Measurements from ENCODE around the gene IL15RA.
A peak's percentile ranks its signal among the peaks of the same experiment; 100 is the strongest.
"Not testable (repeated sequence)": the region's sequence is repeated elsewhere in the genome, so short reads cannot be mapped to it uniquely, and the experiment has no call there.

IL15RA gene

GRCh38 chr10:6005856-6006395 is 28.6 kb upstream of the IL15RA start:
- no peak for DNase-seq

GRCh38 chr10:6005161-6005804 is 27.9 kb upstream of the IL15RA start:
- DNase-seq, result not testable (repeated sequence)

GRCh38 chr10:6002809-6003510 is 25.6 kb upstream of the IL15RA start:
- DNase-seq, result no peak

GRCh38 chr10:5999440-6000165 is 22.3 kb upstream of the IL15RA start:
- no peak for DNase-seq

DNA sequence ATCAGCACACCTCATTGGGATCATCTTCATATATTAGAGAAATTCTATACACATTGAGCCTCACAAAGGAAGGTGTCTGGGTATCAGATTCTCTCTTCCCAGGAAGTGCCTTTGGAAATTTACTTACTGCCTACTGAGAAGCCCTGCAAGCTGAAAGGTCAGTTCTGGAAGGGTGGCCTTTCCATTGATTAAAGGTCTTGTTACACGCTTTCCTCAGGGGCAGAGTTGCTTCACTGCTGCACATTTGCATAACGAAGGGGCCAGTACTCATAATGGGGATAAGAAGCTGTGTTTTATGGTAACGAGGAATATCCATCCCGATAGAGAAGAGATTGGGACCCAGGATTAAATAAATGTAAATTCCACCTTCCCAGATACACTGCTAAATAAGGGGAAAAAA is 19.4 kb upstream of the IL15RA start:
- DNase-seq, result no peak

- no peak for DNase-seq
These were observed 15.1 kb upstream of the IL15RA start for GRCh38 chr10:5992398-5992797.

DNA sequence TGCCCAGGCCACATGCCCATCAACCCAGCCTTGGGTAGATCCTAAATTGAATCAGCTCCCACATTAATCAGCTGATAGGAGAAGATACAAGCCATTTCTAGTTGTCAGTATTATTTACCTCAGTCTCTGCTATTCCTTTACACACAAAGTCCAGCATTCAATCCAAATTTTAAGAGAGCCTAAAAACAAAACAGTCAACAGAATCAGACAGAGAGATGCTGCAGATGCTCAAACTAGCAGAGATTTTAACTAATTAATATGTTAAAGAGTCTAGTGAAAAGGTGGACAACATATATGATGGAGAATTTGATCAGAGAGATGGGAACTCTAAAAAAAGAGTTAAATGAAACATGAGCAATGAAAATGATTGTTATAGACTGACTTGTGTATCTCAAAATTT is 14.4 kb upstream of the IL15RA start:
- no peak for DNase-seq

- DNase-seq, result no peak
These were observed 12.4 kb upstream of the IL15RA start for GRCh38 chr10:5989756-5990155.

GRCh38 chr10:5988336-5988920 is 11.1 kb upstream of the IL15RA start:
- no peak for DNase-seq

GRCh38 chr10:5987747-5988146 is 10.4 kb upstream of the IL15RA start:
- no peak for DNase-seq

- no peak for DNase-seq
These were observed 7.7 kb upstream of the IL15RA start for GRCh38 chr10:5985029-5985428.

DNA sequence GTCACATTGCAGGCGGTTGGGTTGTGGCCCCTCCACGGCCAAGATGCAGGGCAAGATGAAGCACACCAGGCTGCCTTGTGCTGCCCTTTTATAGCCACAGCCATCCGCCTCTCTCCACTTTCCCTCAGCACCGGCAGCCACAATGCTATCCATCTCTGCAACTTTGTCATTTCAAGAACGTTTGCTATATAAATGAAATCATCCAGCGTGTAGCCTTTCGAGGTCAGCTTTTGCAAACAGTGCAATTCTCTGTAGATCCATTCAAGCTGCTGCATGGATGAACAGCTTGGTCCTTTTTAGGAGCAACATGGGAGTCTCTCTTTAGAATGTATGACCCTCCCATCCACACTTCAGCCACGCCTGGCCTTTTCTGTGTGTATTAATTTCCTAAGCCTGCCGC is 6.4 kb upstream of the IL15RA start:
- DNase-seq, result no peak

DNA sequence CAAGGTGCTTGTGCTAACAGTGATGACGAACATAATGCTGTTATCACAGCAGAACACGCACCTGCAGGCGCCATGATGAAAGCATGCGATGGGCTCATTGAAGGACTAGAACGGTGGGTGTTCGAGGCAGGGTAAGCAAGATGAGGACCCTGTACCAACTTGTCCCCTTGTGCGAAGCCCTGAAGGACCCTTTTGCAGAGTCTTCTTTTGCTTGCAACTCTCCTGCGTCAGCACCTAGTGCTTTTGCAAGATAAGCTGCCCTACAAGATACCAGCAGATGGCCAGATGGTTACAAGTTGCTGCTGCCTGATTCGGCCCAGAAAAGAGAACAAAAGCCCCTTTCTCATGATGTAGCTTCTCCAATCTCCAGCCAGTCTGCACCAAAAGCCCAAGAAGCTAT is 4.2 kb upstream of the IL15RA start:
- no peak for DNase-seq

- no peak for DNase-seq
These were observed 817 bp upstream of the IL15RA start for GRCh38 chr10:5978230-5978489.

GRCh38 chr10:5976512-5977470 is 552 bp downstream of the IL15RA start:
- DNase-seq, result peak; percentile 43

- no peak for DNase-seq
These were observed 1.5 kb downstream of the IL15RA start for GRCh38 chr10:5975641-5976473.

DNA sequence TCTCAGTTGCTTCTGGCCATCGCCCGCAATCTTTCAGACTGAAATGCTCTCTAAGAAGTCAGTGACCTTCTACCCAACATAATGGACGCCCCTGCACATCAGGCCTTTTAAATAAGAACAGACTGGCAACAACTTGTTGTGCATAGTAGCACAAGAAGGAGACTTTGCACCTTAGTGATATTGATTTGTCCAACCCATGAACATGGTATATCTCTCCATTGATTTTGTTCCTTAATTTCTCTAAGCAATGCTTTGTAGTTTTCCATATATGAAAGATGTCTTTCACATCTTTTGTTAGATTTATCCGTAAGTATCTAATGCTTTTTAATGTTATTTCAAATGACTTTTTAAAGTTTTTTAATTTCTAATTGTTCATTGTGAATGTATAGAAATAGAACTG is 4.3 kb downstream of the IL15RA start:
- no peak for DNase-seq

DNA sequence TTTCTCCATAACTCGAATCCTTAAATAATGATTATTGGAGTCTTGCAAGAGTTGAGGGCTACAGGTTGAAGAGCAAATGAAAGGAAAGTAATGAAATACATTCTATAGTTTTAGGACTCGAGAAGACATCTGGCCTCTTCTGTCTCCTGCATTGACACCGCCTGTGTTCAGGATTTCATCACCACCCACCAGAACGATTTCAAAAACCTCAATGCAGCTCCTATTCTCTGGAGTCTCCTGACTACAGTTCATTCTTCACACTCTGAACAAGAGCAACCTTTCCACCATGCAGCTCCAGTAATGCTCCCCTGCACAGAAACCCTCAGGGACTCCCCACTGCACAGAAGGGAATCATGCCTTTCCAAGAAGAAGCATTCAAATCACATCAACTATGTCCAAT is 5.5 kb downstream of the IL15RA start:
- DNase-seq, result no peak

GRCh38 chr10:5971315-5971832 is 6.0 kb downstream of the IL15RA start:
- DNase-seq, result no peak

GRCh38 chr10:5970527-5970926 is 6.8 kb downstream of the IL15RA start:
- no peak for DNase-seq

DNA sequence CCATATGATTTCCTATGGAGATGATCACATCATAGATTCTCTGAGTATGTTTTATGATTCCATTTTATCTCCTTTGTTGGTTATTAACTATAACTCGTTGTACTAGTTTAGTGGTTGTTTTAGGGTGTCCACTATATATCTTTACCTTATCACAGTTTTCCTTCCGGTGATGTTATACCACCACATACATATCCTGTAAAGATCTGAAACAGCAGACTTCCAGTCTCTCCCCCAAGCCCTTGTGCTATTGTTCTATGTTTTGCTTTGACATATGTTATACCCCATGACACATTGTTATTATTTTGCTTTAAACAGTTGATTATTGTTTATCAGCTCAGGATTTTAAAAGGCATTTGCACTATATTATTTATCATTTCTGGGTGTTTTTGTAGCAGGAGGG is 7.3 kb downstream of the IL15RA start:
- no peak for DNase-seq

Data from 8988T (cell line).